Measurements from ENCODE around the gene DISC1.
"Not testable (repeated sequence)": the region's sequence is repeated elsewhere in the genome, so short reads cannot be mapped to it uniquely, and the experiment has no call there.

Gene DISC1

DNA sequence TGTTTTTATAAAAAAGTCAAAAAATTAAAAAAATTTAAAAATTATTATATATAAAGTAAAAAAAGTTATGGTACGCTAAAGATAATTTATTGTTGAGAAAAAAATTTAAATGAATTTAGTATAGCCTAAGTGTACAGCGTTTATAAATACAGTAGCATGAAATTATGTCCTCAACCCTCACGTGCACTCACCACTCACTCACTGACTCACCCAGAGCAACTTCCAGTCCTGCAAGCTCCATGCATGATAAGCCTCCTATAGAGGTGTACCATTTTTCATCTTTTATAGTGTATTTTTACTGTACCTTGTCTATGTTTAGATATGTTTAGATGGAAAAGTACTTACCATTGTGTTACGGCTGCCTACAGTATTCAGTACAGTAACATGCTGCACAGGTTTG lies 5.1 kb downstream of the DISC1 start:
- Mint-ChIP-seq H3K4me1 (peaks cover under 1% of the 10 kb centered on the region), H3K36me3 (ENCODE audit: insufficient read depth) (peaks cover 3% of the 10 kb centered on the region), H3K9me3 (no peaks in the 10 kb centered on the region), H3K4me3 (no peak overlapping the region), H3K27ac (ENCODE audit: low read depth) (no peak overlapping the region), H3K27me3 (no peaks in the 10 kb centered on the region)
- no peak for ATAC-seq (replicated peaks; ENCODE audit: extremely low read depth, poor library complexity, severe bottlenecking)
- no peak for DNase-seq (ENCODE audit: low spot score in 2 of 2)

DNA sequence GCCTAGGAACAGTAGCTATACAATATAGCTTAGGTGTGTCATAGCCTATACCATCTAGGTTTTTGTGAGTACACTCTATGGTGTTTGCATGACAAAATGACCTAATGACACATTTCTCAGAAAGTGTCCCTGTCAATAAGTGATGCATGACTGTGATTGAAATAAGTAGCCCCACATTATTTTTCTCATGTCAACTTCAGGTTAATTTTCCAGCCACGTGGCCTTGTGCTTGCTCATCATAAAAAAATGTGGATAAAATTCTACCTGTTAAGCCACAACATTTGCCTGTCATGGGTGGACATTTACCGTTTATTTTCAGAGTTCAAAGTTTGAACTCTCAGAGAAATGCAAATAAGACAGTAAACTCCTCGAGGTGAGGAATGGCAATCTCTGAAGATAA lies 5.5 kb downstream of the DISC1 start:
- Mint-ChIP-seq H3K36me3 (ENCODE audit: insufficient read depth) (peaks cover 3% of the 10 kb centered on the region), H3K4me1 (no peaks in the 10 kb centered on the region), H3K9me3 (no peaks in the 10 kb centered on the region), H3K27me3 (no peaks in the 10 kb centered on the region), H3K4me3 (no peak overlapping the region), H3K27ac (ENCODE audit: low read depth) (no peak overlapping the region)
- ATAC-seq (replicated peaks; ENCODE audit: extremely low read depth, poor library complexity, severe bottlenecking) = no peak
- DNase-seq (ENCODE audit: low spot score in 2 of 2) = no peak

- Mint-ChIP-seq H3K4me1 (no peaks in the 10 kb centered on the region), H3K9me3 (no peaks in the 10 kb centered on the region), H3K27ac (ENCODE audit: low read depth) (no peak overlapping the region), H3K36me3 (ENCODE audit: insufficient read depth) (no peaks in the 10 kb centered on the region), H3K4me3 (no peak overlapping the region), H3K27me3 (no peaks in the 10 kb centered on the region)
- DNase-seq (ENCODE audit: low spot score in 2 of 2) (no peak), ATAC-seq (replicated peaks; ENCODE audit: extremely low read depth, poor library complexity, severe bottlenecking) (no peak)
Measured at GRCh38 chr1:231634323-231635013, 7.9 kb downstream of the DISC1 start.

GRCh38 chr1:231636157-231636556 lies 9.6 kb downstream of the DISC1 start:
- DNase-seq (ENCODE audit: low spot score in 2 of 2) (no peak), ATAC-seq (replicated peaks; ENCODE audit: extremely low read depth, poor library complexity, severe bottlenecking) (no peak)
- Mint-ChIP-seq H3K36me3 (ENCODE audit: insufficient read depth) (no peaks in the 10 kb centered on the region), H3K4me3 (no peak overlapping the region), H3K27me3 (no peaks in the 10 kb centered on the region), H3K27ac (ENCODE audit: low read depth) (no peak overlapping the region), H3K9me3 (no peaks in the 10 kb centered on the region), H3K4me1 (peaks cover 5% of the 10 kb centered on the region)

GRCh38 chr1:231636922-231637321 lies 10.3 kb downstream of the DISC1 start:
- not testable (repeated sequence) for H3K9me3 Mint-ChIP-seq; H3K36me3 Mint-ChIP-seq (ENCODE audit: insufficient read depth); H3K4me3 Mint-ChIP-seq; H3K27ac Mint-ChIP-seq (ENCODE audit: low read depth); H3K4me1 Mint-ChIP-seq; H3K27me3 Mint-ChIP-seq; DNase-seq (ENCODE audit: low spot score in 2 of 2); ATAC-seq (replicated peaks; ENCODE audit: extremely low read depth, poor library complexity, severe bottlenecking)

GRCh38 chr1:231638647-231639046 lies 12.1 kb downstream of the DISC1 start:
- peaks cover 2% of the 10 kb centered on the region for H3K36me3 Mint-ChIP-seq (ENCODE audit: insufficient read depth)
- no peak for ATAC-seq (replicated peaks; ENCODE audit: extremely low read depth, poor library complexity, severe bottlenecking)
- no peak overlapping the region for H3K4me3 Mint-ChIP-seq
- H3K9me3 Mint-ChIP-seq = no peaks in the 10 kb centered on the region
- H3K4me1 Mint-ChIP-seq = peaks cover 5% of the 10 kb centered on the region
- no peak overlapping the region for H3K27ac Mint-ChIP-seq (ENCODE audit: low read depth)
- H3K27me3 Mint-ChIP-seq = no peaks in the 10 kb centered on the region
- DNase-seq (ENCODE audit: low spot score in 2 of 2) = no peak

- H3K27ac Mint-ChIP-seq (ENCODE audit: low read depth) = no peak overlapping the region
- H3K9me3 Mint-ChIP-seq = no peaks in the 10 kb centered on the region
- H3K36me3 Mint-ChIP-seq (ENCODE audit: insufficient read depth) = peaks cover 2% of the 10 kb centered on the region
- H3K27me3 Mint-ChIP-seq = no peaks in the 10 kb centered on the region
- DNase-seq (ENCODE audit: low spot score in 2 of 2) (no peak), ATAC-seq (replicated peaks; ENCODE audit: extremely low read depth, poor library complexity, severe bottlenecking) (no peak)
- peaks cover 5% of the 10 kb centered on the region for H3K4me1 Mint-ChIP-seq
- H3K4me3 Mint-ChIP-seq = no peak overlapping the region
Measured at GRCh38 chr1:231639819-231640218, 13.2 kb downstream of the DISC1 start.

GRCh38 chr1:231641444-231641843 lies 14.9 kb downstream of the DISC1 start:
- not testable (repeated sequence) for ATAC-seq (replicated peaks; ENCODE audit: extremely low read depth, poor library complexity, severe bottlenecking); H3K4me3 Mint-ChIP-seq; DNase-seq (ENCODE audit: low spot score in 2 of 2); H3K27me3 Mint-ChIP-seq; H3K27ac Mint-ChIP-seq (ENCODE audit: low read depth); H3K36me3 Mint-ChIP-seq (ENCODE audit: insufficient read depth); H3K4me1 Mint-ChIP-seq; H3K9me3 Mint-ChIP-seq

GRCh38 chr1:231642061-231642460 lies 15.5 kb downstream of the DISC1 start:
- H3K27me3 Mint-ChIP-seq; H3K9me3 Mint-ChIP-seq; ATAC-seq (replicated peaks; ENCODE audit: extremely low read depth, poor library complexity, severe bottlenecking); H3K4me1 Mint-ChIP-seq; H3K36me3 Mint-ChIP-seq (ENCODE audit: insufficient read depth); H3K27ac Mint-ChIP-seq (ENCODE audit: low read depth); H3K4me3 Mint-ChIP-seq; DNase-seq (ENCODE audit: low spot score in 2 of 2): not testable (repeated sequence)

DNA sequence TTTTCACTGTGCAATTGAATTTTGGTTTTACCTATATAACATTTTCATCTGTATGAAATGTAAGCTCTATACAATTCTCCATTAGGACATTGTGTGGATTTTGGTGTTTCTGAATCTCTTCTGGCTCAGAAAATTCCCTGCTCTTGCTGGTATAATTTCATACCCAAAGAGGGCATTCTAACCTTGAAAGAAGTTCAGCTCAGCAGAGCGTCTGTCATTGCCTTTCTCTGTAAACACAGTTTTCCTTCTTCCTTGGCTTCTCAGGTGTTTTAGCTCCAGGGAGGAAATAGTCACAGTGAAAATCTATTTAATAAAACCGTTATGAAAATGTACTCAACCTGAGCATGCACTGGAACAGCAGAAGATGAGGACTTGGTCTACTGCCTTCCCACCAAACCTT lies 16.0 kb downstream of the DISC1 start:
- Mint-ChIP-seq H3K27ac (ENCODE audit: low read depth) (no peak overlapping the region), H3K4me1 (peaks cover 5% of the 10 kb centered on the region), H3K9me3 (no peaks in the 10 kb centered on the region), H3K36me3 (ENCODE audit: insufficient read depth) (peaks cover 2% of the 10 kb centered on the region), H3K27me3 (no peaks in the 10 kb centered on the region), H3K4me3 (no peak overlapping the region)
- ATAC-seq (replicated peaks; ENCODE audit: extremely low read depth, poor library complexity, severe bottlenecking) (no peak), DNase-seq (ENCODE audit: low spot score in 2 of 2) (no peak)

DNA sequence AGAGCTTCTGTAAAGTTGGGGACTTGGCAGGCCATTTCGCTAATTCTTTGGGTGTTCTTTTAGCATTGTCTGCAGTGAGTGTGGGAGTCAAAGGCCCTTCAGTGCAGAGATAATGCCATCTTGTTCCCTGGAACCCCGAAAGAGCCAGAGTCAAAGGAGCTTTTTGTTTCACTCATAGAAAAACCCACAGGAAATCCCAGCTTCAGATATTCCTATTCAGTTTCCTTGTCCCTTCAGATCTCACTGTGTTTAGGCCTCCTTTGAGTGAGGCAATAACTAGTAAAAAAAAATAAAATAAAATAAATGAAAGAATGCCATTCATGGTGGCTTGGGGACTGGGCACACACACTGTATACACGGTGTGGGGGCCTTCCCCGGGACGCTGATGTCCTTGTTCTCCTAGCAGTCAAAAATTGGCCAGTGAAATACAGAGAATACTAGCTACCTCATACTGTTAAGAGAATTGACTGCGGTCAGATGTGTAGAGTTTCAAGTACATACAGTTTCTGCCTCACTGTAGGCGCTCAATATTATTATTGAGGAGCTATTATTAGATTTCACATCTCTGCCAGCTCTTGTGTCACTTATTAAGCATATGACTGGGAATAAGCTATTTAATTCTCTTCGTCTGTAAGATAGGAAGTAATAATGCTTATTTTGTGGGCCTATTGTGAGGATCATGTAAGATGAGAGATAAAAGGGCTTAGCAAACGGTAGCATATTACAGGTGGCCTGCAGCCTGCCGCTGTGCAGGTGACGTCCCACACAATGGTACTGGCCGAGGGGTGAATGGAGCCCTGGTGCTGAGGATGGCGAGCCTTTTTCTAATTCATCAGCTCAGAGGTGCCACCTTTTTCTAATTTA lies 16.7 kb downstream of the DISC1 start:
- H3K27me3 Mint-ChIP-seq = peaks cover 5% of the 10 kb centered on the region
- no peaks in the 10 kb centered on the region for H3K9me3 Mint-ChIP-seq
- peaks cover 2% of the 10 kb centered on the region for H3K36me3 Mint-ChIP-seq (ENCODE audit: insufficient read depth)
- no peak overlapping the region for H3K4me3 Mint-ChIP-seq
- peaks cover 5% of the 10 kb centered on the region for H3K4me1 Mint-ChIP-seq
- DNase-seq (ENCODE audit: low spot score in 2 of 2) (no peak), ATAC-seq (replicated peaks; ENCODE audit: extremely low read depth, poor library complexity, severe bottlenecking) (no peak)
- H3K27ac Mint-ChIP-seq (ENCODE audit: low read depth) = no peak overlapping the region

- H3K4me3 Mint-ChIP-seq = no peak overlapping the region
- H3K9me3 Mint-ChIP-seq = no peaks in the 10 kb centered on the region
- peaks cover 10% of the 10 kb centered on the region for H3K27me3 Mint-ChIP-seq
- DNase-seq (ENCODE audit: low spot score in 2 of 2) = no peak
- peaks cover 2% of the 10 kb centered on the region for H3K36me3 Mint-ChIP-seq (ENCODE audit: insufficient read depth)
- ATAC-seq (replicated peaks; ENCODE audit: extremely low read depth, poor library complexity, severe bottlenecking) = no peak
- H3K27ac Mint-ChIP-seq (ENCODE audit: low read depth) = no peak overlapping the region
- H3K4me1 Mint-ChIP-seq = peaks cover 5% of the 10 kb centered on the region
Measured at GRCh38 chr1:231643935-231644237, 17.3 kb downstream of the DISC1 start.

GRCh38 chr1:231645634-231646033 lies 19.0 kb downstream of the DISC1 start:
- not testable (repeated sequence) for H3K36me3 Mint-ChIP-seq (ENCODE audit: insufficient read depth); H3K27ac Mint-ChIP-seq (ENCODE audit: low read depth); H3K9me3 Mint-ChIP-seq; ATAC-seq (replicated peaks; ENCODE audit: extremely low read depth, poor library complexity, severe bottlenecking); DNase-seq (ENCODE audit: low spot score in 2 of 2); H3K4me1 Mint-ChIP-seq; H3K4me3 Mint-ChIP-seq
- H3K27me3 Mint-ChIP-seq = peaks cover 27% of the 10 kb centered on the region

Measured in central memory CD8-positive, alpha-beta T cell (primary cell).